ENCODE data around the gene STX7.
A peak's percentile ranks its signal among the peaks of the same experiment; 100 is the strongest.

The STX7 gene

DNA sequence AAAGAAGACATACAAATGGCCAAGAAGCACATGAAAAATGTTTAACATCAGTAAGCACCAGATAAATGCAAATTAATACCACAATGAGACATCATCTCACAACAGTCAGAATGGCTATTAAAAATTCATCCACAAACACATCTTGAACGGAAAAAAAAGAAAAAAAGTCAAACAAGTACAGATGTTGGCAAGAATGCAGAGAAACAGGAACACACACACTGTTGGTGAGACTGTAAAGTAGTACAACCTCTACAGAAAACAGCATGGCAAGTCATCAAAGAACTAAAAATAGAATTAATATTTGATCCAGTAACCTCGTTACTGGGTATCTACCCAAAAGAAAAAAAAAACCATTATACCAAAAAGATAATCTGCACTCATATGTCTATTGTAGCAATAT, 6.5 kb downstream of the STX7 start:
- DNase-seq: no peak

DNA sequence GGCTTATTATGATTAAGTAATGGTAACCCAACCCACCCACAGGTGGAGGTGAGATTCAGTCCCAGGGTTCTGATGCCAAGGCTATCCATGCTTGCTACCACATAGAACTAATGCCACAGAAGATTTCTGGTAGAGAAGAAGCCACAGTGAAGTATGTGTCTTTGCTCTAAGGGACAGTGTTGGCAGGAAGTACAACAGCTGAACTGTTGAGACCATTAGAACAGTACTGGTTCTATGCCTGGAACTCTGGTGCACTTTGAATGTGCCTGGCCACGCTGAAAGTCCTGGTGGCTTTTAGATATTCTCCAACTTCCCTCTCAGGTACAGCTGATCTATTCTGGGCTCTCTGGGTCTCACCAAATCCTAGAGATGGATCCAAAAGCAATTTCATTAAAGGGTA, 7.8 kb downstream of the STX7 start:
- DNase-seq: no peak

DNA sequence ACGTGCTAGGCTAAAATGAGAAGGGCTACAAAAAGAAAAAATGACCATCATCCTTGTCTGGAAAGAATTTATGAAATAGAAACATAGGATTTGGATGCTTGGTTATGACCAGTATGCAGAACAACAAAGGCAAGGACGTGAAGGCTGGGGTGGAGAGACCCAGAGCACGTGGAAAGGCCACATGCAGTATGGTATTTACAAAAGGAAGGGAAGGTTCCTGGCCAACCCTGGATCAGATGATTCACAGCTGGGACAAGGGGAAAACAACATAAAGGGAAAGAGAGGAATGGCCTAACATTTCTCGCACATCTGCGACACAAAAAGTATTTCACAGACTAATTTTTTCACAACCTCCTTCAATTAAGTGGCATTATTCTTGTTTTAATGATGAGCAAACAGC, 8.2 kb downstream of the STX7 start:
- no peak for DNase-seq

DNA sequence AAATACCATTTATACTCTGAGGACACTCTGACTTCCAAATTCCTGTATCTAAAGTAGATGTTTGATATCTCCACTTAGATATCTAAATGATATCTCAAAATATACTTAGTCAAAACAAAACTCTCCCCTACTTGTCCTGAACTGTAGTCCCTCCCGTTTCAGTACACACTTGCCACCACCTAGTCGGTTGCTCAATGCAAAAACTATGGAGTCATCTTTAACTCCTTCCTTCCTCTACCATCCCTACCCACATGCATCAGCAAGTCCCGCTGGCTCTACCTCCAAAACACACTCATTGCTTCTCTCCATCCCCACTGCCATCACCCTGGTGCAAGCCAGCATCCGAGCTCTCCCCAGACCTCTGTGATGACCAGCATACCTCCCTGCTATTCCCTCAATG, 13.2 kb downstream of the STX7 start:
- DNase-seq: no peak

DNA sequence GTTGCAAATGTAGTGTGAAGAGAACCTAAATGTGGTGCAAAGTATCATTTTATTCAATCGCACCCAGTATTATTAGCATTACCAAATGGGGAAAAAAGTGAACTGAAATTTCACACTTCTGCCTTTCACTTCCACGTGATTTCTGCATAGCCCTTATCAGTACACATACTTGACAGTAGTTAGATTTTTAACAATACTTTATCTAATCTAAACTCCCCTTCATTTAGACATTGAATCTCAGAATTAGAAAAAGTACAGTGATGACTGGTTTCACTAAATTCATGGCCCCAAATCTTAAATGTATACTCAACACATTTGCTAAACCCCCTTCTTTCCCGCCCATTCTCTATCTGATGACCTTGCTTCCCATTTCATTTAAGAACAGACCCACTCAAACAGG, 14.3 kb downstream of the STX7 start:
- DNase-seq: no peak

DNA sequence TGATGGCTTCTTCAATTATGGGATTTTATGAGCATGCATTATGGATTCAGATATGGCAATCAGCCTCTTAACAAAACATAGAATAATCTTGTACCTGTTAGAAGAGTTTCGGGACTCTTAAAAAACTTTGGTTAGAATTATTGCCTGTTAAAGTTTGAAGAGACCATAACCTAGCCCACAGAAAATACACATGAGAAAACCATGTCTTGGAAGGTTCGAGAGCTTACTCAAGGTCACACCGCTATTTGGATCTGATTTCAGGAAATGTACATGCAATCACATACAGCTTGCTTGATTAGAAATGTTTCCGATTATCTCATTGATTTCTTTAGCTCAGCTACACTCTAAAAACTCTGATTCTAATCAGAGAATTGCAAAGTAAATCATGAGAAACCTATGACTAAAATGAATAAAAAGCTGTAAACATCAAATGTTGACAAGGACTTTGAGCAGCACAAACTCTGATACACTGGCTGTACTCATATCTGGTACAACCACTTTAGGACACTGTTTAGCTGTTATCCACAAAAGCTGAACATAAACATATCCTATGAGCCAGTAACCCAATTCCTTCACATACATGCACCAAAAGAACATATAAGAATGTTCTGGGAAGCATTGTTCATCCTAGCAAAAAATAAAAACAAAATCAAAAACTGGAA, 16.3 kb downstream of the STX7 start:
- no peak for DNase-seq

DNA sequence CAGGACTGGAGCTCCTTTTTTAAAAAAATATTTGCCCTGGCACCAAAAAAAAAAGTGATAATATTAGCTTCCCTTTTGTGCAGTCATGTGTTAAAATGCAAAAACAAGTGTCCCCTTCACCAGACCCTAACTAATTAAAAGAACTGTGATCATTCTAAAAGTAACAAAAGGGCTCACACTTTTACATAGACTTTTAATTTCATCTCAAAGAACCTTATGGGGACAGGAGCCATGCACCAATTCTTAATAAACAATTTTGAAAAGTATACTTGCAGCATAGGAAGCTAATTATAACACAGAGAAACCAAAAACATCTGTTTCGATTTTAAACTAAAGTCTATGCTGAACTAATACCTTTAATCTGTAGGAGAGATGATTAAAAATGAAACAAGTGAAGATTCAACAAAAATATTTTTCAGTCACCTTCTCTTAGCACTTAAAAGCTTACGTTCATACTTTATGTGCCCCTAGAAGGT, 17.3 kb downstream of the STX7 start:
- DNase-seq: peak; percentile 38

DNA sequence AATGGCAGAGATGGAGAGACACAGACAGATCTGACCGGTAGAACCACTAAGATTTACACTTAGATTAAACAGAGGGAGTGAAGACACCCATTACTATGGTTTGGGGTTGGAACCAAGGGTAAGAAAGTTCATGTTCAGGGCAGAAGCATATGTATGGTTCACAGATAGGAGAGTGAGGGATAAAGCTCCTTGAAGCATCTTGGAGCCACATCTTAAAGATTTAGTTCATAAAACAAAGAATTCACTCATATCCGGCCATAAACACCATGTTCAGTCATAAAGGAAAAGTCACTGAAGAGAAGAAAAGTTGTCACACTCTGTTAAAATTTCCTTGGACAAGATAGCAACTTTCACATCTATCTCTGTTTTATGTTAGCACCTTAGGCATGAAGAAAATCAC, 18.0 kb downstream of the STX7 start:
- peak; percentile 40 for DNase-seq

DNA sequence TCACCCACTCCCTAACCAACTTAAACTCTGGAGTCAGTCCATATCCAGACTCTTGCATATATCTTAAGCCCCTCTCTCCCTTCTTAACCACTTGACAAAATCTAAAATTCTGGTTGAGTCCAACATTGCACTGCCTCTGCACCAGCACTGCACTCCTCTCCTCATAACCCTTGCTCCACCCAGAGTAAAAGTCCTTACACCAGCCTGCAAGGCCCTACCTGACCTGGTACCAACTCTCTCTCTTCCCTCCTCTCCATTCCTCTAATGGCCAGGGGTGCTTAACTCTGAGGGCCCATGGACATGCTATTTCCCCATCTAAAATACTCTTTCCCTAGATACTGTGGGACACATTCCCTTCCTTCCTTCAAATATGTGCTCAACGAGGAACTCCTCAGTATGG, 21.0 kb downstream of the STX7 start:
- DNase-seq: no peak

DNA sequence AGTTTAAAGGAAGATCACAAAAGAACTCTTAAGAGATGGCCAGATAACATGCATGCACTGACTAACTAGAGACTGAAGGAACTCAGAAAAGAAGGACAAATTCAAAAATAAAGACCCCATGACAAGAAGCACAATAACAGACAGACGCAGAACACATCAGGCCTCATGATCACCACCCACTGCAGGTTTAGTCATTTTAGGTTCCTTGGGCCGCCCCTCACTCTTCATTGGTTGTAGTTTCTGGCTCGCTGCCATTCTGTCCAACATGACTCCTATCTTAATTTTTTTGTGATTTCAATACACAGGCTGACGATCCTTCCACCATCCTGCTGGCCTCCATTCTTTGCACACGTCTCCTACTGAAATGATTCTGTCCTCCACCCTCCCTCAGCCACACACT, 21.6 kb downstream of the STX7 start:
- no peak for DNase-seq

DNA sequence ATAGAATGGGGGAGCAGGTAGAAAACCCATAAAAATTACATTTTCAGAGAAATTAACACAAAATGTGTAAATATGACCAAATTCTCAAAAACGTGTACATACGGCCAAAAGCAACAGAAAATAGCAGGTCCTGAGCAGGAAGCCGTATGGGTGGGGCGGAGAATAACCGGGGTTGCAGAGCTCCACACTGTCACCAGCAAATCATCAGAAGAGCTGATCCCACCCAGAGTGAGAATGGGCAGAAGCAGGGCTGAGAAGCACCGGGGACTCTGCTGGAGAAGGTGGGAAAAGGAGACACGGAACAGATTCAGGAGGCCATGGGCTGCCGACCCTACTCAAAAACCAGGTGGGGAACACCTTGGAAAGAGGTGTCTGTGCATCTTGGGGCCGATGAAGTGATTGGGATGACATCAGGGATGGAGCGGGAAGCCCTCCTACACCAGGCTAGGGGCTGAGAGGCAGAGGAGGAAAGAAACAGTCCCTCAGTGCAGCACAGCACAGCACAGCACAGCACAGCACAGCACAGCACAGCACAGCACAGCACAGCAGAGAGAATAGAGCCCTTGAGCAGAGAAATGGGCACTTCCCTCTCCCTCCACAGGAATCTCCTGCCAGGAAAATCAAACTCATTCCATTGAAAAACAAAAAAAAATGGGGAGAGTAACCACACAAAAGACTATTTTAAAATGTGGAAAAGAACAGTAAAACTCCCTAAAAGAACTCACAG, 22.3 kb downstream of the STX7 start:
- no peak for DNase-seq

DNA sequence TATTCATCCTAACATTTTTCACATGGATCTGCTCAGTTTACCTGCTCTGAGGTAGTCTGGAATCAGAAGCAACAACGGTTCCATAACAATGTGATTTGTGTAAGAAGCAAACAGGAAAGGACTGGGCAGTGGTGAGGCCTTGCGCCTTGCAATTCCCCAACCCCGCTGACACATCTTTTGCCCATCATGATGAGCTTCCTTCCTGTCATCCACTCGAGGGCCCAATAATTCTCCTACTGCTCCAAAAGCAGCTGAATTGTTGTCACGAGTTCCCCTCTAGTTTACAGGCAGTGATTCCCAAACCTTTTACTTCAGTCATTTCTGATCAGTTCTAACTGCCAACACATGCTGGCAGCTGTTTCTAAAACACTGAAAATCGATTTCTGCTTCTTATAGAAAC, 22.9 kb downstream of the STX7 start:
- DNase-seq: no peak

DNA sequence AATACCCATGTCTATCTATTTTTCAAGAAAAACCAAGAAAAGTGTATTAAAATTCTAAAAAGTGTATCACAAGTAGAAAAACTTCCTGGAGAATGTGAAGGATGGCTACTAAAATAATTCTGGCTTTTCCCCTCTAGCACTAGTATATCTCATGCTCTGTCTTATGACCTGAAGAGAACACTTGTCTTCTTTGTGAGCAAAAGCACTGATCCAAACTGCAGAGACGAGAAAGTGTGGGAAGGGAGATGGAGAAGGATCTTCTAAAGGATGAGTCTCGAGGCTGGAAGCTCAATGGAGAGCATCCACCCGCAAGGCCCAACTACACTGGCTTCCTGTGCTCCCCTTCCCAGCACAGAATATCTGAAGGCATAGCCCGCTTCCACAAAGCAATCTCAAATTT, 23.5 kb downstream of the STX7 start:
- no peak for DNase-seq

DNA sequence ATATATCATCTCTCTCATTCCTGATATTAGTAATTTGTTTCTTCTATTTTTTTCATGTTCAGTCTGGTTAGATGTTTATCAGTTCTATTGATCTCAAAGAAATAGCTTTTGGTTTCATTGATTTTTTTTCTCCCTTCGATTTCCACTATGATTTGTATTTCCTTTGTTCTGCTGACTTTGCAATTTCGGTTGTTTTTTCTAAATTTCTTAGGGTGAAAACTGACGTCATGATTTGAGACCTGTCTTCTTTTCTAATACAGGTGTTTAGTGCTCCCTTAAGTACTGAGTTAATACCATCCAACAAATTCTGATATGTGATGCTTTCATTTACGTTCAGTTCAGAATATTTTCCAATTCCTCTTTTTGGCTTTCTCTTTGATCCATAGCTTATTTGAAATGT, 25.2 kb downstream of the STX7 start:
- no peak for DNase-seq

DNA sequence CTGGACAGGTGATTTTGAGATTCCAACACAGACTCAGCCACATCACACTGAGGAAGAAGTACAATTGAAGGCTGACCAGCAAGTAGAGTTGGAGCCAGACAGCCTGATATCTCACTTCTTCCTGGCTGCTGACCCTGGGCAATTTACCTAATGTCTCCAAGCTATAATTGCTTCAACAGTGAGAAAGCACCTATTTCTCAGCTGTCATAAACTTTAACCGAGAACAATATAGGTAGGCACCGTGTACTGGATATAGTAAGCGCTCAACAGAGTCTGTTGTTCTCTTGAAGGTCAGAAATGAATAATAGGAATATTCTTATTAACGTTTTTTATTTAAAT, 28.3 kb downstream of the STX7 start:
- DNase-seq: no peak

DNA sequence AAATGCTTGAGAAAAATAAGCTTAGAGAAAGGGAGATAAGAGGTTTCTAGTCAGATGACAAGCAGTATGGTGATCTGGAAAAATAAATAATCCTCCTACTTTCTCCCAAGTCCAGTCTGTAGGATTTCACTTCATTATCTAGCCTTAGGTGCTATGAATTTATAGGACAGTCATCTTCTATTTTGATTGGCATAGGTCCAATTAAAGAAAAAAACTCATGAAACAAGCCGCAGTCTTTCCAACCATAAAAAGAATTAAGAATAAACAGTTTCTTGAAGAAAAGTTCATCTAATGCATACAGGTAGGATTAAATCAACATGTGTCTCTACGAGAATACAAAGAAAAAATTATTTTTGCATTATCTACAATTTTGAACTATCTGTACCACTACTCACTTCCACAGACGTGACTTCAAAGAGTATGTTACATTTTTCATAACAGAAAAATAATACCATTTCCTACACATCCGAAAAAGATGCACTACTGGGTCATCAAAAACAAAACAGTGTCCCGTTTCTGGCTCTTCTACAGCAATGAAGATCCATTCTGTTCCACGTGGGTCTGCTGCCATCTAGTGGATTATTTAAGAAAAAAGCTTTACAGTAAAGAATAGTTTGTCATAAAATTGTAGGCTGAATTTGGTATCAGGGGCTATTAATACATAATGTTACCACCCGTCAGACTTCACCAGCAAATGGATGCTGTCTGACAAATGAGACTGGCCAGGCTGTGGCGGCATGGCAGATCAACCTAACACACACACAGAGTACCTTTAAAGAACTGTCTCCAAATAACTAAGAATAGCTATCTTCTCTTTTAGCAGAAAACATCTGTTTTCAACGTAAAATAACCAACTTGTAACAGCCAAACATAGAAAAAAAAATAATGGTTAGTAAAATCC, 28.9 kb downstream of the STX7 start:
- peak; percentile 66 for DNase-seq

DNA sequence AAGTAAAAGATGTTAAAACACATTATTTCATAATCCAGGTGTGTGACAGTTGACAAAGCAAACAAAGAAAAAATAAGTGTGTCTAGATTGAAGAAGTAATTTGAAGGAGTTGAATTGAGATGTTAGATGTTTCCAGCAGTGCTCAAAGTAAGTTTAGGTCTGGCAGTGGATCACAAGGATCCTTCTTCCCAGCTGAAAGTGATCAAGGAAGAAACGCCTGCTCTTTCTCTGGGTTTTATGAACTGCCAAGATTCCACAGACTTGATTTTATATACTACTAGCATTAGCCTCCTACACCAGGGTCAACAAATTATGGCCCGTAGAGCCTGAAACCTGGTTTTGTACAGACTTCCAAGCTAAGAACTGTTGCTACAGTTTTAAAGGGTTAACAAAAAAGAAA, 30.3 kb downstream of the STX7 start:
- no peak for DNase-seq

DNA sequence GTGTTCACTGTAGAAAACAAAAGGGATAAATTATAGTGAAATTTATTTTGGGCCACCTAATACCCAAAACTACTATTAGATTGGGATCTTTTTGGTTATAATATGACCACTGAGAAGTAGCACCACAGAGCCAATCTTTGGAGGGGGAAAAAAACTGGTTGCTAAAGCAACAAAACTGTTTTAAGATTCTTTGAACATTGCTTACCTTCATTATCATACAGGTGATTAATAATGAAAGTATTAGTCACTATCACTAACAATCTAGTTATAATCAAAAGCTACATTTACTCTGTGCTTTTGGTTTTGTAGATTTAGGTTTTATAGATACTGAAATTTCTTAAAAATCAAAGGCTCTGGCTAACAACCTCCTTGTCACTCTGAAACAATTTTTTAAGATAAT, 31.7 kb downstream of the STX7 start:
- DNase-seq: peak; percentile 18

DNA sequence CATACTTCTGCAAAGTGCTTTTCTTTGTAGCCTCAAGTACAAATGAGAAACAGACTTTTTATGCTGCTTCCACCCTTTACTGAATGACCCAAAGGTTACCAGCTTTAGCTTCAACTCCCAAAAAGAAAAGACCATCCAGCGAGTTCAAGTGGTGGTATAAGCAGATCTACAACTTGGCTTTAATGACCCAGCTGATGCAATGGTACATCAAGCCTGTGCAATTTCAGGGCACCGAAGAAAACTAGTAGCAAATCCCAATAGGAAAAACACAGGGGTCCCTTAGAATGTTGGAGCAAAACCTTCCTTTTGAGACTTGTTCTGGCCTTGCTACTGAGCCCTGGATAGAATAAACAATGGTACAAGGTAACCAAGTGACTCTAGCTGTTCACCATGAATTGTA, 33.8 kb downstream of the STX7 start:
- no peak for DNase-seq

DNA sequence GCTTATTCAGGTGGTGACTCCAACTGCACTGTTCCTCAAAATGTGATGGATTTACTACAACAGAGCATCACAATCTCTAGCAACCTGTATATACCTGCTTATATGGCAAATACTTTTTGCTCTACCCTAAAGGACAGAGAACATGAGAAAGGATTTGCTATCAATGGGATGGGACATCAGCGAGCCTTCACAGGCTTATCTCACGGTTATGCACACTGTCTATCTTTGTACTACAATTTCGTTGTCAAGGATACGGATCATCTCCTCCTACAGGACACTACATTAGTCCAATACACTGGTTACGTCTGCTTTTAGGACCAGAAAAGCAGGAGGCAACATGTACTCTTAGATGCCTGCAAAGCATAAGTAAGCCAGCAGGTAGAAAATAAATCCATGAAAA, 34.2 kb downstream of the STX7 start:
- no peak for DNase-seq

DNA sequence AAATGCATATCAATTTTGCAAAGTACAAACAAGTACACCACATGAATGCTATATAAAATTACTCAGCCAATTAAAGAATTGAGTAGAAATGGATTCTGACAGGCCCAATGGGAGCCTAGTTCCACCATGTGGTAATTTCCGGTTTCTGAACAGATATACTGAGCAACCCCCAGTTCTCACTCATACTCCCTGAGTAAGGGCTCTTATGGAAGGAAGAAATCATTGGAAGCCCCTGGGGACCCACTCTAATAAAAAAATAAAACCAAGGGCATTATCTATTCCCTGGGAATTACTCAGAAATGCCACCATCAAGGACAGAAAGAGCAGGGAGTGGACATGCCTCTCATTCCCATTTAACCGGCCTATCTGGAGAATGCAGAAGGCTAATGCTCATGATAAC, 34.6 kb downstream of the STX7 start:
- DNase-seq: no peak

DNA sequence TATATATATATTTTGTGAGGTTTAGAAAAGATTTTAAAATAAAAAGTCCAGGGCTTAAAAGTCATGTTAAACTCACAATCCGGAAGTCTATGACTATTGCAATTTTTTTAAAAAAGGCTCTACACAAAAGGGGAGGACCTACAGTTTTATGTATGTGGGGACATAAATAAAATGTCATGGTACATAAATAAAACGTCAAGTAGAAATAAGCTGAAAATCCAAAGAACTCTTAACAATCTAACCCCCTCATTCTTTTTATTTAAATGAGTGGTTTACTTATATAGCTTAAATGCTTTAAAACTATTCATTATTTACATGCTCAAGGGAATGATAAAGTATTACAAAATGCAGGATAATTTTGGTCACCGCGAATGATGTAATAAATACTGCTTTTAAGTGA, 36.2 kb downstream of the STX7 start:
- DNase-seq: no peak

DNA sequence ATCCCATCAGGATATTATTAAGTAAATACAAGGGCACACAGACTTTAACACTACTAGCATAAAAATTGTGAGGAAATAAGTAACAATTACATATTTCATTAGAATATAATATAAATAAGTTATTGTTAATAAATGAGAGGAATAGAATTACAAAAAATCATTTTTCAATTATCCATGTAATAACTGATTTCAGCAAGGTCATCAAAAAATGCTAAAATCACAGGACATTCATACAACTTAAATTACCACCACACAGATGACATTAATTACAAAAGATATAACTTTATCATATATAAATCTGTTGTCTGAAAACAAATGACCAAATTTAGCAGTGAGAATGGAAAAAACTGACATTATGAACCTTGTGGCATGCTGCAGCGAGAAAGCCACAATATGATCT, 37.0 kb downstream of the STX7 start:
- DNase-seq: no peak

DNA sequence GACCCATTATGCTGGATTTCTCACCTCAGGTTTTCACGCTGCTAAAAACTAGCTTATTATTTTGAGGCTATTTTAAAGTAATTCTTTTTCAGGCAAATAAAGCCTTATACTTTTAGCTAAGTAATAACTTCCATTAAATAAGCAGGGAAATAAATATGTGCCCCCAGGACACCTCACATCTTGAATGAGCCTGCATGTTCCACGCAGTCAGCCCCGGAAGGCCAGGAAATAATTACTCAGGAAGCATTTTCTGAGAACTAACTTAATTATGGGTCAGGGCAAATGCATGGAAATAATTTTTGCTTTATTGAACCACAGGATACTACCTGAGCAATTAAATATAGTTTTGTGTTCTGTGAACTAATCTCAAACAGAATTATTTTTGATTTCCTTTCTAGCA, 41.1 kb downstream of the STX7 start:
- DNase-seq: no peak

All from activated CD4-positive, alpha-beta T cell treated with anti-CD3 and anti-CD28 coated beads, Interleukin-2, amount 50 U/mL, for 16 hours (primary cell).